Measurements from ENCODE around the gene DGKH.

The DGKH gene

DNA sequence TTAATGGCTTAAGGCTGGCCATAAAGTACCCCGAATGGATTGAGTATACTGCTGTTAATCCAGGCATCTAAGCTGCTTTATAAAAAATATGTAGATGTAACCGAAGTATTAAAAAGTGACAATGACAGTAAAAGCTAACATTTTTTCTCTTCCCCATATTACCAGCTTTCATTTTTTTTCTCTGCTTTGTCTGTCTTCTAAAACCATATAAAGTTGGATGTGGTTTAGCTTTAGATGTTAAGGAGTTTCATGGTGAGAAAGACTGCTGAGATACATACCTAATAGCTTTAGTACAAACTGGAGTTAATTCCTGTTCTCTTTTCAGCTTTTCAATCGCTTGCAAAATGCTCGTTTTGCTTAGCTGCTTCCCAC is 224.3 kb downstream of the DGKH start:
- Histone ChIP-seq H3K36me3 (ENCODE audit: control insufficient read depth, low read length) (peaks cover 24% of the 10 kb centered on the region), H3K9me2 (replicated peaks; ENCODE audit: control insufficient read depth, low read length) (no peaks in the 10 kb centered on the region), H3F3A (ENCODE audit: control insufficient read depth, insufficient read depth) (no peaks in the 10 kb centered on the region), H4K20me1 (ENCODE audit: control insufficient read depth, insufficient read depth, low read depth, low read length) (peaks cover 7% of the 10 kb centered on the region; the same call in 1 of the 2 replicates), H3K27me3 (ENCODE audit: control insufficient read depth, low read length) (no peaks in the 10 kb centered on the region), H3K4me2 (ENCODE audit: low read length) (peak overlapping the region; percentile 84), H3K79me2 (ENCODE audit: control insufficient read depth, low read length) (peaks cover 57% of the 10 kb centered on the region), H3K4me1 (ENCODE audit: control insufficient read depth, low read length) (peaks cover 55% of the 10 kb centered on the region), H3K27ac (ENCODE audit: low read depth, low read length) (peak overlapping the region; percentile 73), H3K4me3 (ENCODE audit: low read length) (peak overlapping the region; percentile 96), H3K9me3 (ENCODE audit: control insufficient read depth, insufficient read depth, low read length) (no peaks in the 10 kb centered on the region)
- TF ChIP-seq CTCF (IDR thresholded peaks at IDR 0.05; ENCODE audit: low read depth, low read length, poor library complexity, severe bottlenecking): no peak
- TF ChIP-seq EZH2phosphoT487 (IDR thresholded peaks at IDR 0.05; ENCODE audit: borderline replicate concordance, low read length): no peak

- no peaks in the 10 kb centered on the region for H3K9me2 ChIP-seq (replicated peaks; ENCODE audit: control insufficient read depth, low read length)
- H3F3A ChIP-seq (ENCODE audit: control insufficient read depth, insufficient read depth): no peaks in the 10 kb centered on the region
- no peaks in the 10 kb centered on the region for H3K9me3 ChIP-seq (ENCODE audit: control insufficient read depth, insufficient read depth, low read length)
- no peaks in the 10 kb centered on the region for H3K27me3 ChIP-seq (ENCODE audit: control insufficient read depth, low read length)
- H3K4me1 ChIP-seq (ENCODE audit: control insufficient read depth, low read length): peaks cover 67% of the 10 kb centered on the region
- H3K4me3 ChIP-seq (ENCODE audit: low read length): peak overlapping the region; percentile 96
- peaks cover 7% of the 10 kb centered on the region; the same call in 1 of the 2 replicates for H4K20me1 ChIP-seq (ENCODE audit: control insufficient read depth, insufficient read depth, low read depth, low read length)
- H3K4me2 ChIP-seq (ENCODE audit: low read length): peak overlapping the region; percentile 84
- H3K36me3 ChIP-seq (ENCODE audit: control insufficient read depth, low read length): peaks cover 31% of the 10 kb centered on the region
- peaks cover 75% of the 10 kb centered on the region for H3K79me2 ChIP-seq (ENCODE audit: control insufficient read depth, low read length)
- TF ChIP-seq EZH2phosphoT487 (IDR thresholded peaks at IDR 0.05; ENCODE audit: borderline replicate concordance, low read length): no peak
- TF ChIP-seq CTCF (IDR thresholded peaks at IDR 0.05; ENCODE audit: low read depth, low read length, poor library complexity, severe bottlenecking): no peak
- no peak overlapping the region for H3K27ac ChIP-seq (ENCODE audit: low read depth, low read length)
These were observed 226.1 kb downstream of the DGKH start for GRCh38 chr13:42274386-42275097.

DNA sequence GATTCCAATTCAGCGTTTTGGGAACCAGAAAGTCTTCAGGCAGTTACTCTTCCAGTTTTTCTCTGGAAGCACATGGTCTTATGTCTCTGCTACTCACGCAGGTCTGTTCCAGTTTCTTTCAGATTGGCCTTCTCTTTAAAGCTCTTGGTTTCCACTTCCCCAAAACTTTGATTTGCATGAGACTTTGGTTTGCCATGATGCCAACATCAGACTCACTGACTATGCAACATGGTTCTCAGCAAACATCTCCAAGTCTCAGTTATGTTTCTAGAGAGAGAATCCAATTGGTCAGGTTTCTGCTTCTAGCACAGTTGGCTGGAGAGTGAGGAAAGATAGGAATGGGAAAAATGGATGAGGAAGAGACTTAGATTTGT is 226.6 kb downstream of the DGKH start:
- Histone ChIP-seq H3K9me3 (ENCODE audit: control insufficient read depth, insufficient read depth, low read length) (no peaks in the 10 kb centered on the region), H3K79me2 (ENCODE audit: control insufficient read depth, low read length) (peaks cover 80% of the 10 kb centered on the region), H3K36me3 (ENCODE audit: control insufficient read depth, low read length) (peaks cover 35% of the 10 kb centered on the region), H3K4me3 (ENCODE audit: low read length) (peak overlapping the region; percentile 96), H3F3A (ENCODE audit: control insufficient read depth, insufficient read depth) (no peaks in the 10 kb centered on the region), H3K4me1 (ENCODE audit: control insufficient read depth, low read length) (peaks cover 72% of the 10 kb centered on the region), H3K9me2 (replicated peaks; ENCODE audit: control insufficient read depth, low read length) (no peaks in the 10 kb centered on the region), H4K20me1 (ENCODE audit: control insufficient read depth, insufficient read depth, low read depth, low read length) (peaks cover 7% of the 10 kb centered on the region; the same call in 1 of the 2 replicates), H3K27me3 (ENCODE audit: control insufficient read depth, low read length) (no peaks in the 10 kb centered on the region), H3K4me2 (ENCODE audit: low read length) (peak overlapping the region; percentile 84), H3K27ac (ENCODE audit: low read depth, low read length) (no peak overlapping the region)
- TF ChIP-seq EZH2phosphoT487 (IDR thresholded peaks at IDR 0.05; ENCODE audit: borderline replicate concordance, low read length) (no peak), CTCF (IDR thresholded peaks at IDR 0.05; ENCODE audit: low read depth, low read length, poor library complexity, severe bottlenecking) (no peak)
